PC-3 (cell line): ENCODE results near the gene HDAC9.

ENCODE experiments used
- CTCF ChIP-seq: fragments of 300-600 bp; sonication (generic); conservative IDR thresholded peaks from 2 replicates; pipeline ENCODE4 v1.5.1; 2017; ENCODE audit warnings: antibody characterized with exemption, low read depth, mild to moderate bottlenecking, low read length
- EZH2 ChIP-seq: fragments of 300-600 bp; sonication (generic); IDR thresholded peaks from one replicate; pipeline ENCODE4 v1.6.1; 2017; ENCODE audit warnings: antibody characterized with exemption, mild to moderate bottlenecking, low read length; ENCODE audit not compliant: unreplicated experiment

GRCh38 chr7:18753972-18754610, 258.5 kb downstream of the HDAC9 start:
- TF ChIP-seq EZH2 = no peak
- no peak for TF ChIP-seq CTCF
